ENCODE results near the gene GPC1.

Gene GPC1

GRCh38 chr2:240499309-240500301 is 64.1 kb downstream of the GPC1 start:
- Histone ChIP-seq H2AFZ (ENCODE audit: low read depth, low read length) (no peak overlapping the region), H3K9me3 (ENCODE audit: low read length) (peaks cover under 1% of the 10 kb centered on the region), H3K27me3 (ENCODE audit: insufficient read depth, low read length) (no peaks in the 10 kb centered on the region), H3K4me1 (ENCODE audit: insufficient read depth, low read length) (no peaks in the 10 kb centered on the region), H3K4me3 (ENCODE audit: low read length) (no peak overlapping the region), H3K36me3 (ENCODE audit: insufficient read depth, low read length) (peaks cover 5% of the 10 kb centered on the region)

- no peak overlapping the region for H3K4me3 ChIP-seq (ENCODE audit: low read length)
Measured at GRCh38 chr2:240500561-240501423, 65.3 kb downstream of the GPC1 start.

GRCh38 chr2:240501531-240501991 is 66.1 kb downstream of the GPC1 start:
- Histone ChIP-seq H3K27me3 (ENCODE audit: insufficient read depth, low read length) (no peaks in the 10 kb centered on the region), H3K4me3 (ENCODE audit: low read length) (no peak overlapping the region), H3K4me1 (ENCODE audit: insufficient read depth, low read length) (no peaks in the 10 kb centered on the region), H3K9me3 (ENCODE audit: low read length) (no peaks in the 10 kb centered on the region), H2AFZ (ENCODE audit: low read depth, low read length) (no peak overlapping the region), H3K36me3 (ENCODE audit: insufficient read depth, low read length) (peaks cover 9% of the 10 kb centered on the region)

More at GRCh38 chr2:240500561-240501423, 65.3 kb downstream of the GPC1 start:
- H3K36me3 ChIP-seq (ENCODE audit: insufficient read depth, low read length), result peaks cover 9% of the 10 kb centered on the region
- no peaks in the 10 kb centered on the region for H3K9me3 ChIP-seq (ENCODE audit: low read length)
- H2AFZ ChIP-seq (ENCODE audit: low read depth, low read length), result no peak overlapping the region
- H3K27me3 ChIP-seq (ENCODE audit: insufficient read depth, low read length), result no peaks in the 10 kb centered on the region
- H3K4me1 ChIP-seq (ENCODE audit: insufficient read depth, low read length), result no peaks in the 10 kb centered on the region

- H3K4me3 ChIP-seq (ENCODE audit: low read length), result no peak overlapping the region
- H3K27me3 ChIP-seq (ENCODE audit: insufficient read depth, low read length), result no peaks in the 10 kb centered on the region
- H2AFZ ChIP-seq (ENCODE audit: low read depth, low read length), result no peak overlapping the region
- peaks cover 9% of the 10 kb centered on the region for H3K36me3 ChIP-seq (ENCODE audit: insufficient read depth, low read length)
- H3K4me1 ChIP-seq (ENCODE audit: insufficient read depth, low read length), result no peaks in the 10 kb centered on the region
- H3K9me3 ChIP-seq (ENCODE audit: low read length), result no peaks in the 10 kb centered on the region
Measured at GRCh38 chr2:240502059-240502429, 66.6 kb downstream of the GPC1 start.

- H3K4me1 ChIP-seq (ENCODE audit: insufficient read depth, low read length), result no peaks in the 10 kb centered on the region
- H3K9me3 ChIP-seq (ENCODE audit: low read length), result no peaks in the 10 kb centered on the region
- H3K27me3 ChIP-seq (ENCODE audit: insufficient read depth, low read length), result no peaks in the 10 kb centered on the region
- no peak overlapping the region for H3K4me3 ChIP-seq (ENCODE audit: low read length)
- no peak overlapping the region for H2AFZ ChIP-seq (ENCODE audit: low read depth, low read length)
- peaks cover 9% of the 10 kb centered on the region for H3K36me3 ChIP-seq (ENCODE audit: insufficient read depth, low read length)
Measured at GRCh38 chr2:240502430-240503121, 67.1 kb downstream of the GPC1 start.

GRCh38 chr2:240503375-240503774 is 67.9 kb downstream of the GPC1 start:
- H3K9me3 ChIP-seq (ENCODE audit: low read length), result no peaks in the 10 kb centered on the region
- H3K27me3 ChIP-seq (ENCODE audit: insufficient read depth, low read length), result no peaks in the 10 kb centered on the region
- no peak overlapping the region for H2AFZ ChIP-seq (ENCODE audit: low read depth, low read length)
- H3K4me3 ChIP-seq (ENCODE audit: low read length), result no peak overlapping the region
- no peaks in the 10 kb centered on the region for H3K4me1 ChIP-seq (ENCODE audit: insufficient read depth, low read length)
- peaks cover 9% of the 10 kb centered on the region for H3K36me3 ChIP-seq (ENCODE audit: insufficient read depth, low read length)

GRCh38 chr2:240503848-240504247 is 68.4 kb downstream of the GPC1 start:
- no peaks in the 10 kb centered on the region for H3K9me3 ChIP-seq (ENCODE audit: low read length)
- H3K27me3 ChIP-seq (ENCODE audit: insufficient read depth, low read length), result no peaks in the 10 kb centered on the region
- peaks cover 7% of the 10 kb centered on the region for H3K36me3 ChIP-seq (ENCODE audit: insufficient read depth, low read length)
- H2AFZ ChIP-seq (ENCODE audit: low read depth, low read length), result no peak overlapping the region
- no peaks in the 10 kb centered on the region for H3K4me1 ChIP-seq (ENCODE audit: insufficient read depth, low read length)
- H3K4me3 ChIP-seq (ENCODE audit: low read length), result no peak overlapping the region

- no peaks in the 10 kb centered on the region for H3K27me3 ChIP-seq (ENCODE audit: insufficient read depth, low read length)
- H3K36me3 ChIP-seq (ENCODE audit: insufficient read depth, low read length), result peaks cover 4% of the 10 kb centered on the region
- H3K9me3 ChIP-seq (ENCODE audit: low read length), result no peaks in the 10 kb centered on the region
- no peaks in the 10 kb centered on the region for H3K4me1 ChIP-seq (ENCODE audit: insufficient read depth, low read length)
- H3K4me3 ChIP-seq (ENCODE audit: low read length), result no peak overlapping the region
- H2AFZ ChIP-seq (ENCODE audit: low read depth, low read length), result no peak overlapping the region
Measured at GRCh38 chr2:240505910-240506309, 70.4 kb downstream of the GPC1 start.

- no peaks in the 10 kb centered on the region for H3K27me3 ChIP-seq (ENCODE audit: insufficient read depth, low read length)
- no peaks in the 10 kb centered on the region for H3K4me1 ChIP-seq (ENCODE audit: insufficient read depth, low read length)
- no peak overlapping the region for H2AFZ ChIP-seq (ENCODE audit: low read depth, low read length)
- peaks cover 4% of the 10 kb centered on the region for H3K36me3 ChIP-seq (ENCODE audit: insufficient read depth, low read length)
- H3K4me3 ChIP-seq (ENCODE audit: low read length), result no peak overlapping the region
- H3K9me3 ChIP-seq (ENCODE audit: low read length), result no peaks in the 10 kb centered on the region
Measured at GRCh38 chr2:240506406-240507059, 71.1 kb downstream of the GPC1 start.

GRCh38 chr2:240507060-240507777 is 71.8 kb downstream of the GPC1 start:
- Histone ChIP-seq H3K4me3 (ENCODE audit: low read length) (no peak overlapping the region), H3K27me3 (ENCODE audit: insufficient read depth, low read length) (no peaks in the 10 kb centered on the region), H3K4me1 (ENCODE audit: insufficient read depth, low read length) (no peaks in the 10 kb centered on the region), H3K36me3 (ENCODE audit: insufficient read depth, low read length) (peaks cover 4% of the 10 kb centered on the region), H2AFZ (ENCODE audit: low read depth, low read length) (no peak overlapping the region), H3K9me3 (ENCODE audit: low read length) (no peaks in the 10 kb centered on the region)

- H2AFZ ChIP-seq (ENCODE audit: low read depth, low read length), result no peak overlapping the region
- H3K4me3 ChIP-seq (ENCODE audit: low read length), result no peak overlapping the region
Measured at GRCh38 chr2:240507778-240508251, 72.4 kb downstream of the GPC1 start.

More at GRCh38 chr2:240507778-240508251, 72.4 kb downstream of the GPC1 start:
- Histone ChIP-seq H3K36me3 (ENCODE audit: insufficient read depth, low read length) (peaks cover 4% of the 10 kb centered on the region), H3K4me1 (ENCODE audit: insufficient read depth, low read length) (no peaks in the 10 kb centered on the region), H3K9me3 (ENCODE audit: low read length) (no peaks in the 10 kb centered on the region), H3K27me3 (ENCODE audit: insufficient read depth, low read length) (no peaks in the 10 kb centered on the region)

Measured in neuron (in vitro differentiated cells).